IMR-90 (cell line): ENCODE measurements around the gene ICAM2. TPM values are rescaled to one million over a fixed set of nuclear protein-coding genes. Genes with fewer than 3 reads are reported as not detected.

ENCODE experiments used
- ATAC-seq: fragments of 200-7000 bp; cut with Tn5 transposase; 2 replicates; pipeline ENCODE4 v1.9.1; 2020; ENCODE audit warnings: low read depth, mild to moderate bottlenecking, moderate library complexity
- BruUV-seq: library from RNA; stranded (reverse); fragments of 400-500 nt; replicated peaks from 2 replicates; lab custom pipeline; 2021; lab: Mats Ljungman, UMichigan
- CTCF ChIA-PET: fragments of 300-600 bp; formaldehyde crosslinking; extraction: SDS; loops from one replicate; lab custom pipeline; 2021; ENCODE audit warnings: antibody characterized with exemption; lab: Yijun Ruan, JAX
- POLR2A ChIA-PET: fragments of 300-600 bp; sonication (Branson Sonifier 250); formaldehyde crosslinking; loops from one replicate; lab custom pipeline; 2022; ENCODE audit warnings: antibody characterized with exemption; ENCODE audit not compliant: unreplicated experiment; lab: Charles Lee
- DNase-seq: peaks from one replicate; pipeline ENCODE4 v3.0.0; 2013
- H2AFZ ChIP-seq: replicated peaks from 2 replicates; pipeline ENCODE3; 2013; ENCODE audit warnings: low read length, mild to moderate bottlenecking; ENCODE audit not compliant: poor library complexity
- H2AK5ac ChIP-seq: 2 replicates; pipeline ENCODE4 v1.6.1; 2013; ENCODE audit warnings: low read depth, low read length, inconsistent platforms
- H2AK9ac ChIP-seq: replicated peaks from 2 replicates; pipeline ENCODE3; 2013; ENCODE audit warnings: mild to moderate bottlenecking, low read depth, low read length, moderate library complexity; ENCODE audit not compliant: poor library complexity
- H2BK120ac ChIP-seq: 2 replicates; pipeline ENCODE4 v1.6.1; 2013; ENCODE audit warnings: low read depth, low read length, inconsistent platforms
- H2BK15ac ChIP-seq: 3 replicates; pipeline ENCODE4 v1.6.1; 2013; ENCODE audit warnings: low read depth, low read length, inconsistent platforms
- H2BK20ac ChIP-seq: 2 replicates; pipeline ENCODE4 v1.6.1; 2013; ENCODE audit warnings: low read depth, mild to moderate bottlenecking, inconsistent platforms, low read length, moderate library complexity
- H2BK5ac ChIP-seq: 2 replicates; pipeline ENCODE4 v1.6.1; 2013; ENCODE audit warnings: mild to moderate bottlenecking, low read depth, low read length, inconsistent platforms; ENCODE audit not compliant: poor library complexity, severe bottlenecking
- H3K14ac ChIP-seq: replicated peaks from 2 replicates; pipeline ENCODE4 v1.6.1; 2013; ENCODE audit warnings: low read depth, low read length, inconsistent platforms
- H3K18ac ChIP-seq: 2 replicates; pipeline ENCODE4 v1.6.1; 2013; ENCODE audit warnings: low read depth, low read length, control low read depth
- H3K23ac ChIP-seq: 2 replicates; pipeline ENCODE4 v1.6.1; 2013; ENCODE audit warnings: low read depth, low read length, inconsistent platforms
- H3K27ac ChIP-seq: 2 replicates; pipeline ENCODE4 v1.5.1; 2013; ENCODE audit warnings: mild to moderate bottlenecking, control low read depth, low read length; ENCODE audit not compliant: insufficient read depth
- H3K27me3 ChIP-seq: 2 replicates; pipeline ENCODE4 v1.6.1; 2013; ENCODE audit warnings: low read length; ENCODE audit not compliant: control insufficient read depth, insufficient read depth
- H3K36me3 ChIP-seq: 2 replicates; pipeline ENCODE4 v1.6.1; 2013; ENCODE audit warnings: low read length, mixed read lengths; ENCODE audit not compliant: control insufficient read depth, insufficient read depth
- H3K4ac ChIP-seq: 2 replicates; pipeline ENCODE4 v1.6.1; 2013; ENCODE audit warnings: low read depth, low read length, inconsistent platforms
- H3K4me1 ChIP-seq: 2 replicates; pipeline ENCODE4 v1.6.1; 2013; ENCODE audit warnings: low read length, mixed read lengths; ENCODE audit not compliant: control insufficient read depth, insufficient read depth
- H3K4me2 ChIP-seq: 2 replicates; pipeline ENCODE4 v1.6.1; 2013; ENCODE audit warnings: low read depth, mild to moderate bottlenecking, control low read depth, low read length, moderate library complexity
- H3K4me3 ChIP-seq: 2 replicates; pipeline ENCODE4 v1.5.1; 2013; ENCODE audit warnings: low read depth, mild to moderate bottlenecking, control low read depth, low read length, moderate library complexity; ENCODE audit not compliant: insufficient read depth
- H3K56ac ChIP-seq: 2 replicates; pipeline ENCODE4 v1.6.1; 2013; ENCODE audit warnings: low read length, inconsistent platforms; ENCODE audit not compliant: insufficient read depth; ENCODE audit errors: extremely low read depth
- H3K79me1 ChIP-seq, 2 experiments: 2 replicates each; pipeline ENCODE4 v1.6.1; 2013; ENCODE audit warnings: low read length in 2 of 2, inconsistent platforms in 1 of 2, low read depth in 1 of 2
- H3K9ac ChIP-seq: 2 replicates; pipeline ENCODE4 v1.6.1; 2013; ENCODE audit warnings: low read depth, low read length, control low read depth
- H3K9me1 ChIP-seq: 2 replicates; pipeline ENCODE4 v1.6.1; 2013; ENCODE audit warnings: low read length, inconsistent platforms; ENCODE audit not compliant: insufficient read depth
- H3K9me3 ChIP-seq: 2 replicates; pipeline ENCODE4 v1.6.1; 2013; ENCODE audit warnings: low read length; ENCODE audit not compliant: control insufficient read depth, insufficient read depth
- H4K20me1 ChIP-seq: 2 replicates; pipeline ENCODE4 v1.6.1; 2013; ENCODE audit warnings: low read length, inconsistent platforms; ENCODE audit not compliant: insufficient read depth
- H4K5ac ChIP-seq: 2 replicates; pipeline ENCODE4 v1.6.1; 2013; ENCODE audit warnings: mild to moderate bottlenecking, low read depth, low read length, control low read depth
- H4K8ac ChIP-seq, 2 experiments: 2 replicates each; pipeline ENCODE4 v1.6.1; 2013; ENCODE audit warnings: low read depth in 2 of 2, low read length in 2 of 2, control low read depth in 1 of 2, inconsistent platforms in 1 of 2
- H4K91ac ChIP-seq: 2 replicates; pipeline ENCODE4 v1.6.1; 2013; ENCODE audit warnings: low read depth, low read length, inconsistent platforms; ENCODE audit not compliant: insufficient read depth
- BHLHE40 ChIP-seq: fragments of 150-350 bp; IDR thresholded peaks from 2 replicates; pipeline ENCODE4 v1.6.1; 2016; ENCODE audit warnings: mild to moderate bottlenecking, low read depth, low read length
- CEBPB ChIP-seq: IDR thresholded peaks from 2 replicates; pipeline ENCODE4 v1.6.1; 2012; ENCODE audit warnings: low read depth, low read length, improper control_type of control experiment
- CHD1 ChIP-seq: IDR thresholded peaks from 2 replicates; pipeline ENCODE4 v1.6.1; 2012; ENCODE audit warnings: low read depth, low read length, improper control_type of control experiment
- ELK1 ChIP-seq: fragments of 150-350 bp; IDR thresholded peaks from 2 replicates; pipeline ENCODE4 v1.6.1; 2016; ENCODE audit warnings: low read depth, mild to moderate bottlenecking, low read length, moderate library complexity, borderline replicate concordance
- FOS ChIP-seq: fragments of 150-350 bp; IDR thresholded peaks from 2 replicates; pipeline ENCODE4 v1.6.1; 2016; ENCODE audit warnings: low read depth, low read length
- MAFK ChIP-seq: IDR thresholded peaks from 2 replicates; pipeline ENCODE4 v1.6.1; 2012; ENCODE audit warnings: low read depth, low read length, improper control_type of control experiment
- MXI1 ChIP-seq: IDR thresholded peaks from 2 replicates; pipeline ENCODE4 v1.6.1; 2012; ENCODE audit warnings: low read depth, mild to moderate bottlenecking, low read length, moderate library complexity, borderline replicate concordance
- POLR2A ChIP-seq: IDR thresholded peaks from 2 replicates; pipeline ENCODE4 v1.6.1; 2012; ENCODE audit warnings: mild to moderate bottlenecking, low read depth, low read length
- RCOR1 ChIP-seq: IDR thresholded peaks from 2 replicates; pipeline ENCODE4 v1.6.1; 2012; ENCODE audit warnings: mild to moderate bottlenecking, low read length, improper control_type of control experiment; ENCODE audit not compliant: insufficient replicate concordance
- RFX5 ChIP-seq: IDR thresholded peaks from 2 replicates; pipeline ENCODE4 v1.8.0; 2012; ENCODE audit warnings: low read depth, mild to moderate bottlenecking, low read length, moderate library complexity
- USF2 ChIP-seq: fragments of 150-350 bp; IDR thresholded peaks from 2 replicates; pipeline ENCODE4 v1.6.1; 2017; ENCODE audit warnings: mild to moderate bottlenecking, antibody characterized with exemption, low read length, low read depth
- WGBS, 2 experiments: methylation state at CpG; one replicate each; pipeline versions ENCODE4 v1.1.5 to v1.1.7; 2013; ENCODE audit warnings: missing lambda C conversion rate in 2 of 2; ENCODE audit not compliant: insufficient read length in 1 of 2; ENCODE audit errors: extremely low coverage in 2 of 2; 5-methylcytosine and 5-hydroxymethylcytosine counted together
- dilution Hi-C: fragments of 300-500 bp; cut with HindIII; formaldehyde crosslinking; loops from one replicate; pipeline ENCODE4 v1.14.3; 2018; ENCODE audit warnings: low sequenced_read_pairs; ENCODE audit not compliant: unreplicated experiment
- in situ Hi-C: fragments of 300-500 bp; cut with MboI; formaldehyde crosslinking; loops from 3 replicates; pipeline ENCODE4 v1.14.3; 2019; ENCODE audit warnings: low sequenced_read_pairs, inconsistent platforms, mixed read lengths
- intact Hi-C: fragments of 100-400 bp; cut with micrococcal nuclease; formaldehyde crosslinking; loops from 2 replicates; pipeline ENCODE4 v1.10.0; 2022
- polyA plus RNA-seq, 3 experiments: library from polyadenylated mRNA; depleted of rRNA; stranded (reverse); fragments of >200 nt; gene quantifications; 2 replicates each; pipeline ENCODE4 v1.2.3, GENCODE V29; 2012; ENCODE audit warnings: low replicate concordance in 1 of 3
- total RNA-seq: library from RNA; depleted of rRNA; stranded (reverse); fragments of >200 nt; gene quantifications from 2 replicates; pipeline ENCODE4 v1.2.3, GENCODE V29; 2012
- TF ChIP-seq, protein P1 (sequence below): conservative IDR thresholded peaks from 2 replicates; pipeline ENCODE4 v1.5.1; 2012; ENCODE audit warnings: mild to moderate bottlenecking, low read depth, low read length, improper control_type of control experiment

The ICAM2 gene
- total and polyA plus RNA-seq, 2 of the 4 experiments (the other 2 are of a cell fraction), result 0.12 TPM; not detected in 1

- no peak overlapping the region for H3K18ac ChIP-seq
- H3K9ac ChIP-seq, result no peak overlapping the region
- POLR2A ChIA-PET, result no interaction called here
- DNase-seq (no peak), ATAC-seq (no peak)
- dilution Hi-C loops, result no loop called here
- intact Hi-C loops, result no loop called here
- H3K9me1 ChIP-seq, result no peaks in the 10 kb centered on the region
- BruUV-seq, result no TSS peak
- H3K4ac ChIP-seq, result no peak overlapping the region
- no peak overlapping the region for H2BK20ac ChIP-seq
- no peaks in the 10 kb centered on the region for H3K79me1 ChIP-seq
- H3K4me3 ChIP-seq, result no peak overlapping the region
- TF ChIP-seq CEBPB (no peak), FOS (no peak), POLR2A (no peak), MAFK (no peak), RFX5 (no peak), ELK1 (no peak), USF2 (no peak), BHLHE40 (no peak), MXI1 (no peak), RCOR1 (no peak), CHD1 (no peak)
- TF ChIP-seq, protein P1, sequence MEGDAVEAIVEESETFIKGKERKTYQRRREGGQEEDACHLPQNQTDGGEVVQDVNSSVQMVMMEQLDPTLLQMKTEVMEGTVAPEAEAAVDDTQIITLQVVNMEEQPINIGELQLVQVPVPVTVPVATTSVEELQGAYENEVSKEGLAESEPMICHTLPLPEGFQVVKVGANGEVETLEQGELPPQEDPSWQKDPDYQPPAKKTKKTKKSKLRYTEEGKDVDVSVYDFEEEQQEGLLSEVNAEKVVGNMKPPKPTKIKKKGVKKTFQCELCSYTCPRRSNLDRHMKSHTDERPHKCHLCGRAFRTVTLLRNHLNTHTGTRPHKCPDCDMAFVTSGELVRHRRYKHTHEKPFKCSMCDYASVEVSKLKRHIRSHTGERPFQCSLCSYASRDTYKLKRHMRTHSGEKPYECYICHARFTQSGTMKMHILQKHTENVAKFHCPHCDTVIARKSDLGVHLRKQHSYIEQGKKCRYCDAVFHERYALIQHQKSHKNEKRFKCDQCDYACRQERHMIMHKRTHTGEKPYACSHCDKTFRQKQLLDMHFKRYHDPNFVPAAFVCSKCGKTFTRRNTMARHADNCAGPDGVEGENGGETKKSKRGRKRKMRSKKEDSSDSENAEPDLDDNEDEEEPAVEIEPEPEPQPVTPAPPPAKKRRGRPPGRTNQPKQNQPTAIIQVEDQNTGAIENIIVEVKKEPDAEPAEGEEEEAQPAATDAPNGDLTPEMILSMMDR, result no peak
- H3K14ac ChIP-seq, result no peak overlapping the region
- in situ Hi-C loops, result no loop called here
- no peak overlapping the region for H3K27ac ChIP-seq
- no peaks in the 10 kb centered on the region for H3K9me3 ChIP-seq
- H3K27me3 ChIP-seq, result peaks cover 55% of the 10 kb centered on the region
- no peak overlapping the region for H4K5ac ChIP-seq
- H3K23ac ChIP-seq, result no peak overlapping the region
- CTCF ChIA-PET, result interaction anchor here (1.1 kb wide), 1 partner anchor 45 kb away, joined by 3 read pairs; no protein-coding TSS in a partner anchor
- no peaks in the 10 kb centered on the region for H4K20me1 ChIP-seq
- 90% methylated on average over 2 of the region's 11 CpGs; no CpG with 5 or more reads in 1 of the 2 experiments for WGBS, 2 experiments
- peaks cover 2% of the 10 kb centered on the region; the same call in 1 of the 2 replicates for H3K4me1 ChIP-seq
- no peak overlapping the region for H2AK9ac ChIP-seq
- H4K8ac ChIP-seq, result no peak overlapping the region
- no peak overlapping the region for H2BK15ac ChIP-seq
- H3K56ac ChIP-seq, result no peak overlapping the region
- no peaks in the 10 kb centered on the region for H3K36me3 ChIP-seq
- no peak overlapping the region for H2AFZ ChIP-seq
- H2BK5ac ChIP-seq, result no peak overlapping the region
- H2BK120ac ChIP-seq, result no peak overlapping the region
- no peak overlapping the region for H2AK5ac ChIP-seq
- H4K91ac ChIP-seq, result no peak overlapping the region
- no peak overlapping the region for H3K4me2 ChIP-seq
These were observed 28.8 kb downstream of the ICAM2 start for GRCh38 chr17:63991611-63992010.
